Endothelial cell (in vitro differentiated cells): ENCODE results near the gene UPF2. TPM values are rescaled to one million over a fixed set of nuclear protein-coding genes. Genes with fewer than 3 reads are reported as not detected.
"Not testable (repeated sequence)": the region's sequence is repeated elsewhere in the genome, so short reads cannot be mapped to it uniquely, and the experiment has no call there.

Experiments
- DNase-seq: peaks from one replicate; pipeline ENCODE4 v3.0.0; 2021; ENCODE audit warnings: low spot score
- H3K27ac Mint-ChIP-seq: one replicate; pipeline ENCODE4 v1.8.0; 2021; ENCODE audit warnings: mixed read lengths, inconsistent platforms; ENCODE audit not compliant: unreplicated experiment
- H3K27me3 Mint-ChIP-seq: one replicate; pipeline ENCODE4 v1.8.0; 2021; ENCODE audit warnings: mild to moderate bottlenecking, moderate library complexity, mixed read lengths, inconsistent platforms; ENCODE audit not compliant: unreplicated experiment
- H3K36me3 Mint-ChIP-seq: one replicate; pipeline ENCODE4 v1.8.0; 2021; ENCODE audit warnings: mild to moderate bottlenecking, low read depth, mixed read lengths, inconsistent platforms; ENCODE audit not compliant: unreplicated experiment
- H3K4me1 Mint-ChIP-seq: one replicate; pipeline ENCODE4 v1.8.0; 2021; ENCODE audit warnings: mild to moderate bottlenecking, mixed read lengths, inconsistent platforms; ENCODE audit not compliant: unreplicated experiment
- H3K4me3 Mint-ChIP-seq: one replicate; pipeline ENCODE4 v1.8.0; 2021; ENCODE audit warnings: mild to moderate bottlenecking, mixed read lengths, inconsistent platforms; ENCODE audit not compliant: unreplicated experiment
- H3K9me3 Mint-ChIP-seq: one replicate; pipeline ENCODE4 v1.8.0; 2021; ENCODE audit warnings: mixed read lengths, inconsistent platforms; ENCODE audit not compliant: unreplicated experiment
- CTCF ChIP-seq: fragments of 200-600 bp; sonication (generic); IDR thresholded peaks from one replicate; pipeline ENCODE4 v1.5.0; 2021; ENCODE audit warnings: antibody characterized with exemption; ENCODE audit not compliant: unreplicated experiment
- total RNA-seq: library from RNA; stranded (reverse); fragmentation: NEBNext Ultra II Directional; extraction: Animal tissue kit (Norgen Biotek cat#: 25700); gene quantifications from one replicate; pipeline ENCODE4 v1.2.1, GENCODE V29; 2021; ENCODE audit not compliant: unreplicated experiment

UPF2 gene
- total RNA-seq, 1 donor from 2014 or later = 21.9 TPM

GRCh38 chr10:11894381-11895107, 148.1 kb downstream of the UPF2 start:
- Mint-ChIP-seq H3K36me3 (no peaks in the 10 kb centered on the region), H3K4me3 (no peak overlapping the region), H3K4me1 (no peaks in the 10 kb centered on the region), H3K27me3 (peaks cover 2% of the 10 kb centered on the region), H3K9me3 (no peaks in the 10 kb centered on the region), H3K27ac (no peak overlapping the region)
- no peak for DNase-seq
- TF ChIP-seq CTCF = no peak

- H3K4me3 Mint-ChIP-seq = no peak overlapping the region
- H3K36me3 Mint-ChIP-seq = no peaks in the 10 kb centered on the region
- no peaks in the 10 kb centered on the region for H3K4me1 Mint-ChIP-seq
- no peak for TF ChIP-seq CTCF
- H3K27ac Mint-ChIP-seq = no peak overlapping the region
- H3K9me3 Mint-ChIP-seq = no peaks in the 10 kb centered on the region
- peaks cover 2% of the 10 kb centered on the region for H3K27me3 Mint-ChIP-seq
- no peak for DNase-seq
These were observed 148.8 kb downstream of the UPF2 start for GRCh38 chr10:11893749-11894278.

- H3K4me3 Mint-ChIP-seq = no peak overlapping the region
- no peak for DNase-seq
- no peaks in the 10 kb centered on the region for H3K4me1 Mint-ChIP-seq
- no peak for TF ChIP-seq CTCF
- H3K27ac Mint-ChIP-seq = no peak overlapping the region
- H3K36me3 Mint-ChIP-seq = no peaks in the 10 kb centered on the region
- peaks cover 2% of the 10 kb centered on the region for H3K27me3 Mint-ChIP-seq
- H3K9me3 Mint-ChIP-seq = no peaks in the 10 kb centered on the region
These were observed 150.7 kb downstream of the UPF2 start for GRCh38 chr10:11891776-11892486.

GRCh38 chr10:11889263-11889662, 153.3 kb downstream of the UPF2 start:
- H3K36me3 Mint-ChIP-seq, H3K4me3 Mint-ChIP-seq, DNase-seq, H3K9me3 Mint-ChIP-seq, H3K27ac Mint-ChIP-seq, H3K4me1 Mint-ChIP-seq, H3K27me3 Mint-ChIP-seq: not testable (repeated sequence)

- Mint-ChIP-seq H3K4me3 (no peak overlapping the region), H3K9me3 (no peaks in the 10 kb centered on the region), H3K36me3 (no peaks in the 10 kb centered on the region), H3K4me1 (no peaks in the 10 kb centered on the region), H3K27ac (no peak overlapping the region), H3K27me3 (no peaks in the 10 kb centered on the region)
- DNase-seq = no peak
- TF ChIP-seq CTCF = no peak
These were observed 155.0 kb downstream of the UPF2 start for GRCh38 chr10:11887381-11888227.
